Forelimb muscle (tissue), 1 donor: ENCODE results near the gene PELI1. TPM values are rescaled to one million over a fixed set of nuclear protein-coding genes. Genes with fewer than 3 reads are reported as not detected.
"Not testable (repeated sequence)": the region's sequence is repeated elsewhere in the genome, so short reads cannot be mapped to it uniquely, and the experiment has no call there.

Source experiments
- DNase-seq: peaks from one replicate; pipeline ENCODE4 v3.0.0-alpha.2; 2013; ENCODE audit warnings: low read depth
- polyA plus RNA-seq: library from polyadenylated mRNA; unstranded; fragments of 120-200 nt; gene quantifications from one replicate; pipeline ENCODE4 v1.2.1, GENCODE V29; 2013; ENCODE audit not compliant: insufficient read length

Gene PELI1
- polyA plus RNA-seq, 1 donor = 15.6 TPM

- no peak for DNase-seq
Observed at GRCh38 chr2:64085936-64086335, 58.3 kb downstream of the PELI1 start.

- DNase-seq = no peak
Observed at GRCh38 chr2:64081046-64081445, 63.2 kb downstream of the PELI1 start.

- DNase-seq = no peak
Observed at GRCh38 chr2:64080179-64080578, 64.0 kb downstream of the PELI1 start.

- DNase-seq = not testable (repeated sequence)
Observed at GRCh38 chr2:64079688-64080087, 64.5 kb downstream of the PELI1 start.

- not testable (repeated sequence) for DNase-seq
Observed at GRCh38 chr2:64076828-64077227, 67.4 kb downstream of the PELI1 start.

GRCh38 chr2:64074616-64075015, 69.6 kb downstream of the PELI1 start:
- DNase-seq = not testable (repeated sequence)

- no peak for DNase-seq
Observed at GRCh38 chr2:64067326-64067725, 76.9 kb downstream of the PELI1 start.

GRCh38 chr2:64065516-64065915, 78.7 kb downstream of the PELI1 start:
- no peak for DNase-seq

- no peak for DNase-seq
Observed at GRCh38 chr2:64063924-64064331, 80.3 kb downstream of the PELI1 start.

- DNase-seq = no peak
Observed at GRCh38 chr2:64063454-64063853, 80.8 kb downstream of the PELI1 start.

GRCh38 chr2:64062840-64063239, 81.4 kb downstream of the PELI1 start:
- no peak for DNase-seq

GRCh38 chr2:64059270-64059669, 85.0 kb downstream of the PELI1 start:
- DNase-seq = no peak

- DNase-seq = no peak
Observed at GRCh38 chr2:64056021-64056420, 88.2 kb downstream of the PELI1 start.

- DNase-seq = no peak
Observed at GRCh38 chr2:64054161-64054915, 89.9 kb downstream of the PELI1 start.

- DNase-seq = no peak
Observed at GRCh38 chr2:64052463-64053241, 91.6 kb downstream of the PELI1 start.

- peak; percentile 44 for DNase-seq
Observed at GRCh38 chr2:64049633-64050220, 94.5 kb downstream of the PELI1 start.

- no peak for DNase-seq
Observed at GRCh38 chr2:64045938-64046337, 98.3 kb downstream of the PELI1 start.

Other genes starting within 250 kb of the PELI1 start
- gene VPS54, start 125.0 kb downstream of the PELI1 start, polyA plus RNA-seq = 22.7 TPM